Measurements from ENCODE around the gene C18orf63. TPM values are rescaled to one million over a fixed set of nuclear protein-coding genes. Genes with fewer than 3 reads are reported as not detected.

Gene C18orf63
- total and polyA plus RNA-seq, 2 of the 4 experiments (the other 2 are of a cell fraction): not detected

DNA sequence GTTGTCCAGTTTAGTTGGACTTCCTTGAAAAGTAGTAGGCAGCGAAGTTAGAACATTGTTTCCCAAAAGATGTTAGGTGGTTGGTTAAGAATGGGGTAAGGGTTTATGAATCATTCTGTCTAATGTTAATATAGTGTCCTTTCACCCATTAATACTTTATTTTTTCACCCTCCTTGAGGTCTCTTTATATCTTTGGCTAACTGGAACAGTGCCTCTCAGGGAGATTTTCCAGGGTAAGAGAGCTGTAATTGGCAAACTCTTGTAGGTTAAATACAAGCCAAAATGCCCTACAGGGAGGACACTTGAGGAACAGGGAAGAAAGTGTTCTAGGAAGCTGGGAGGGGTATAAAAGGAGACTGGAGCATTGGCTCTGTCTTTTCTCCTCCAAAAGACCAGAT is 22.3 kb downstream of the C18orf63 start:
- Histone ChIP-seq H3K4me2 (ENCODE audit: low read depth, low read length) (no peak overlapping the region), H3K4me3 (ENCODE audit: insufficient read depth, low read depth, low read length) (no peak overlapping the region), H3K27me3 (ENCODE audit: control insufficient read depth, insufficient read depth, low read length) (peaks cover 2% of the 10 kb centered on the region; the same call in 1 of the 2 replicates), H3K79me1 (ENCODE audit: low read depth in 1 of 2, low read length in 2 of 2) (no peaks in the 10 kb centered on the region), H3K23ac (ENCODE audit: low read depth, low read length) (no peak overlapping the region), H3K27ac (ENCODE audit: insufficient read depth, low read length) (no peak overlapping the region), H4K8ac (ENCODE audit: low read depth in 2 of 2, low read length in 2 of 2) (no peak overlapping the region), H2AK5ac (ENCODE audit: low read depth, low read length) (no peak overlapping the region), H2BK15ac (ENCODE audit: low read depth, low read length) (no peak overlapping the region), H3K4ac (ENCODE audit: low read depth, low read length) (no peak overlapping the region), H3K56ac (ENCODE audit: extremely low read depth, insufficient read depth, low read length) (no peak overlapping the region), H4K91ac (ENCODE audit: insufficient read depth, low read depth, low read length) (no peak overlapping the region), H3K9me1 (ENCODE audit: insufficient read depth, low read length) (no peaks in the 10 kb centered on the region), H3K18ac (ENCODE audit: low read depth, low read length) (no peak overlapping the region), H4K20me1 (ENCODE audit: insufficient read depth, low read length) (no peaks in the 10 kb centered on the region), H3K36me3 (ENCODE audit: control insufficient read depth, insufficient read depth, low read length) (no peaks in the 10 kb centered on the region), H2BK20ac (ENCODE audit: low read depth, low read length) (no peak overlapping the region), H4K5ac (ENCODE audit: low read depth, low read length) (no peak overlapping the region), H2BK120ac (ENCODE audit: low read depth, low read length) (no peak overlapping the region), H3K14ac (replicated peaks; ENCODE audit: low read depth, low read length) (no peak overlapping the region), H3K4me1 (ENCODE audit: control insufficient read depth, insufficient read depth, low read length) (no peaks in the 10 kb centered on the region; the same call in 1 of the 2 replicates), H2BK5ac (ENCODE audit: low read depth, low read length, poor library complexity, severe bottlenecking) (no peak overlapping the region), H2AK9ac (replicated peaks; ENCODE audit: low read depth, low read length, poor library complexity) (no peak overlapping the region), H2AFZ (replicated peaks; ENCODE audit: low read length, poor library complexity) (no peak overlapping the region), H3K9me3 (ENCODE audit: control insufficient read depth, insufficient read depth, low read length) (no peaks in the 10 kb centered on the region), H3K9ac (ENCODE audit: low read depth, low read length) (no peak overlapping the region)
- ChIA-PET CTCF (interaction anchor here (0.8 kb wide), 1 partner anchor 15 kb away, joined by 3 read pairs; no protein-coding TSS in a partner anchor), POLR2A (ENCODE audit: unreplicated experiment) (no interaction called here)
- ATAC-seq (ENCODE audit: low read depth) (no peak), DNase-seq (no peak)
- TF ChIP-seq CEBPB (IDR thresholded peaks at IDR 0.05; ENCODE audit: low read depth, low read length): no peak
- TF ChIP-seq SMC3 (IDR thresholded peaks at IDR 0.05; ENCODE audit: low read depth, low read length): no peak
- no peak for TF ChIP-seq POLR2A (IDR thresholded peaks at IDR 0.05; ENCODE audit: low read depth, low read length)
- no peak for TF ChIP-seq MAFK (IDR thresholded peaks at IDR 0.05; ENCODE audit: low read depth, low read length)
- no peak for TF ChIP-seq CHD1 (IDR thresholded peaks at IDR 0.05; ENCODE audit: low read depth, low read length)
- TF ChIP-seq NFE2L2 (IDR thresholded peaks at IDR 0.05; ENCODE audit: low read depth, low read length): no peak
- dilution Hi-C loops (cut with HindIII; ENCODE audit: low sequenced_read_pairs, unreplicated experiment): no loop called here
- WGBS, 2 experiments (ENCODE audit: extremely low coverage in 2 of 2, insufficient read length in 1 of 2): no CpG with 5 or more reads among the region's 1 CpG
- in situ Hi-C loops (cut with MboI; ENCODE audit: low sequenced_read_pairs): no loop called here
- intact Hi-C loops (cut with micrococcal nuclease): no loop called here
- BruUV-seq (replicated peaks): no TSS peak

Data from IMR-90 (cell line).